GM10266 (cell line): ENCODE results near the gene LSM4.
"Not testable (repeated sequence)": the region's sequence is repeated elsewhere in the genome, so short reads cannot be mapped to it uniquely, and the experiment has no call there.

Source experiments
- DNase-seq: peaks from one replicate; pipeline ENCODE4 v3.0.0; 2012; ENCODE audit errors: extremely low spot score
- CTCF ChIP-seq: IDR thresholded peaks from 2 replicates; pipeline ENCODE4 v1.5.1; 2012; ENCODE audit warnings: mild to moderate bottlenecking, low read depth; ENCODE audit not compliant: control insufficient read depth, insufficient read depth; ENCODE audit errors: missing control alignments

LSM4 gene

GRCh38 chr19:18361646-18362045 is 38.8 kb upstream of the LSM4 start:
- DNase-seq: no peak
- TF ChIP-seq CTCF: no peak

- no peak for TF ChIP-seq CTCF
- DNase-seq: no peak
Measured at GRCh38 chr19:18357041-18357440, 34.2 kb upstream of the LSM4 start.

- not testable (repeated sequence) for DNase-seq
Measured at GRCh38 chr19:18354743-18355142, 31.9 kb upstream of the LSM4 start.

GRCh38 chr19:18353378-18354005 is 30.6 kb upstream of the LSM4 start:
- DNase-seq: no peak
- TF ChIP-seq CTCF: no peak

- no peak for DNase-seq
- no peak for TF ChIP-seq CTCF
Measured at GRCh38 chr19:18351544-18351943, 28.7 kb upstream of the LSM4 start.

- TF ChIP-seq CTCF: no peak
- DNase-seq: no peak
Measured at GRCh38 chr19:18350490-18350889, 27.6 kb upstream of the LSM4 start.

- TF ChIP-seq CTCF: peak; percentile 70
Measured at GRCh38 chr19:18349524-18350128, 26.8 kb upstream of the LSM4 start.

GRCh38 chr19:18348818-18349339 is 26.0 kb upstream of the LSM4 start:
- not testable (repeated sequence) for DNase-seq

More at GRCh38 chr19:18349524-18350128, 26.8 kb upstream of the LSM4 start:
- peak; percentile 64 for DNase-seq
